ENCODE measurements around the gene CHD3. TPM values are rescaled to one million over a fixed set of nuclear protein-coding genes. Genes with fewer than 3 reads are reported as not detected.

Gene CHD3
- total and polyA plus RNA-seq, 4 donors: 60.9 to 112 (median 76.5) TPM

DNA sequence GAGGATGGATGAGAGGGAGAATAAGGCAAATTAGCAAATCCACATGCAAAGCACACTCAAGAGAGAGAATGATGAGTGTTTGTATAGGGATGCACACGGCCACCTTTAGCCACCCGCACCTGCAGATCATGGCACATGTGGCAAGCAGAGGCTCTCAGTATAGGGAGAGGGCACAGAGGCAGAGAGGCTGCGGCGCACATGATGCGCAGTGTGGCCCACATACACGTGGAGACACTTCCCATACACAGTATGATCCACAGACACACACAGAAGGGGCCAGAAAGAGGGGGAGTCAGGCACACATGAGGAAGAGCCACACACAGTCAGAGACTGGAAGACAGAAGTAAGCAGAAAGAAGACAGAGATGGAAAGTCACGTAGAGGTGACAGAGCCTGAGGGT, 6.5 kb upstream of the CHD3 start:
- H3K4me1 ChIP-seq (ENCODE audit: control insufficient read depth in 5 of 5, insufficient read depth in 5 of 5, low read length in 5 of 5): peaks cover 0 to 39% (median 5%) of the 10 kb centered on the region in 5 donors
- H3K36me3 ChIP-seq (ENCODE audit: control insufficient read depth in 4 of 4, insufficient read depth in 4 of 4, low read length in 4 of 4): peaks cover 0 to 17% (median 12%) of the 10 kb centered on the region in 4 donors
- no peak for ATAC-seq (ENCODE audit: insufficient read depth, low FRiP score)
- no peak overlapping the region for H3K9ac ChIP-seq (ENCODE audit: insufficient read depth in 1 of 2, low read length in 2 of 2)
- 68 to 74% methylated on average over 7 of the region's 7 CpGs for WGBS, 2 donors
- TF ChIP-seq, protein P1, sequence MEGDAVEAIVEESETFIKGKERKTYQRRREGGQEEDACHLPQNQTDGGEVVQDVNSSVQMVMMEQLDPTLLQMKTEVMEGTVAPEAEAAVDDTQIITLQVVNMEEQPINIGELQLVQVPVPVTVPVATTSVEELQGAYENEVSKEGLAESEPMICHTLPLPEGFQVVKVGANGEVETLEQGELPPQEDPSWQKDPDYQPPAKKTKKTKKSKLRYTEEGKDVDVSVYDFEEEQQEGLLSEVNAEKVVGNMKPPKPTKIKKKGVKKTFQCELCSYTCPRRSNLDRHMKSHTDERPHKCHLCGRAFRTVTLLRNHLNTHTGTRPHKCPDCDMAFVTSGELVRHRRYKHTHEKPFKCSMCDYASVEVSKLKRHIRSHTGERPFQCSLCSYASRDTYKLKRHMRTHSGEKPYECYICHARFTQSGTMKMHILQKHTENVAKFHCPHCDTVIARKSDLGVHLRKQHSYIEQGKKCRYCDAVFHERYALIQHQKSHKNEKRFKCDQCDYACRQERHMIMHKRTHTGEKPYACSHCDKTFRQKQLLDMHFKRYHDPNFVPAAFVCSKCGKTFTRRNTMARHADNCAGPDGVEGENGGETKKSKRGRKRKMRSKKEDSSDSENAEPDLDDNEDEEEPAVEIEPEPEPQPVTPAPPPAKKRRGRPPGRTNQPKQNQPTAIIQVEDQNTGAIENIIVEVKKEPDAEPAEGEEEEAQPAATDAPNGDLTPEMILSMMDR (IDR thresholded peaks at IDR 0.05; ENCODE audit: control extremely low read depth, extremely low read depth): no peak
- H3K9me3 ChIP-seq (ENCODE audit: control insufficient read depth in 4 of 4, insufficient read depth in 3 of 4, low read length in 3 of 4): no peaks in the 10 kb centered on the region
- no peak overlapping the region for H3K4me3 ChIP-seq
- H3K27ac ChIP-seq (ENCODE audit: low read depth in 1 of 2, low read length in 1 of 2): peak overlapping the region in 1 of 2 donors; percentile 17
- no peaks in the 10 kb centered on the region for H3K27me3 ChIP-seq (ENCODE audit: control insufficient read depth in 3 of 3, insufficient read depth in 3 of 3, low read length in 2 of 3)
- no peak for DNase-seq

DNA sequence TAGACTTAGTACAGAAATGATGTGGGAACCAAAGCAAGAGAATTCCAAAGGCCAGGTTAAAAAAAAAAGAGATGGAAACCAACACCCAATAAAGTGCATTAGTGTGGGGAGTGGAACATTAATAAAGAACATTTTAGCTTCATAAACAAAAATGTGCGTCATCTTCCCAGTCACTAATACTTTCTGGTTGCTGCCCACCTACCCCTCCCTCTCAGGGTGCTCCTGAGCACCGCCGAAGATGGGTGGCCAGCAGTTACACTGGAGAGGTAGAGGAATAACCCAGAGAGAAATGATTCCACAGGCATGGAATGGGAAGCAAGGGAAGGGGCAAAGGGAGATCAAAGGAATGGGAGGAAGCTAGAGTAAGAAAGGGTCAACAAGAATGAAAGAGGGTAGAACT, 6.0 kb upstream of the CHD3 start:
- DNase-seq: no peak
- H3K27ac ChIP-seq (ENCODE audit: low read depth in 1 of 2, low read length in 1 of 2): peak overlapping the region in 1 of 2 donors; percentile 5

DNA sequence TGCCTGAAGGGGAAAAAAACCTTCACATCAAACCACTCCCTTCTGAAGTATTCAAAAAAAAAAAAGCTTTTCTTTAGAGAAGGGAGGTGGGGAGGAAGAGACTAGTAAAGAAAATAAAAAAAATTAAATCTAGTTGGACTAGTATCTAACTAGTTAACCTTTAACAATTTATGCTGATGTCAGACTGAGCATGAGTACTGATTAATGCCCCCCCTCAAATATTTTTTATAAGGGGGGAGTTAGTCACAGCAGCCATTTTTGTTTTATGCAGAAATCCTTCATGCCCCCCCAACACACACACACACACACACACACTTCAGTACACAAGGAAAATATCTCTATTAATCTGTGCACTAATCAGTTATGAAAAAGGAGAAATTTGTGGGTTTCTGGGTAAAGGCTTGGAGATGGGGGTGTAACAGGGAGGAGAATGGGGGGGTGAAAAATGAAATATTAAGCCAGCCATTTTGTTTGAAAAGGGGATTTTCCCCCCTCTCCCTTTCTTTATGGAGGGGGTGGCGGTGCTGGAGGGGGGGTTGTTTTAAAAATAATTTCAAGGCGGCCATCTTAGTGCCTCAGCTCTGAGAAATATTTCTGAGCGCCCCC, 4.7 kb upstream of the CHD3 start:
- Histone ChIP-seq H3K27ac (ENCODE audit: low read depth in 1 of 2, low read length in 1 of 2) (no peak overlapping the region), H3K27me3 (ENCODE audit: control insufficient read depth in 3 of 3, insufficient read depth in 3 of 3, low read length in 2 of 3) (no peaks in the 10 kb centered on the region), H3K4me1 (ENCODE audit: control insufficient read depth in 5 of 5, insufficient read depth in 5 of 5, low read length in 5 of 5) (peaks cover 9 to 52% (median 14%) of the 10 kb centered on the region in 5 donors), H3K9me3 (ENCODE audit: control insufficient read depth in 4 of 4, insufficient read depth in 3 of 4, low read length in 3 of 4) (no peaks in the 10 kb centered on the region), H3K9ac (ENCODE audit: insufficient read depth in 1 of 2, low read length in 2 of 2) (peak overlapping the region; percentile 8 to 74), H3K36me3 (ENCODE audit: control insufficient read depth in 4 of 4, insufficient read depth in 4 of 4, low read length in 4 of 4) (peaks cover 0 to 17% (median 8%) of the 10 kb centered on the region in 4 donors), H3K4me3 (no peak overlapping the region)
- TF ChIP-seq, protein P1 (IDR thresholded peaks at IDR 0.05; ENCODE audit: control extremely low read depth, extremely low read depth): no peak
- DNase-seq (peak; percentile 65 to 82 (median 78)), ATAC-seq (ENCODE audit: insufficient read depth, low FRiP score) (no peak)
- 0 to 13% methylated on average over 3 of the region's 3 CpGs for WGBS, 2 donors

More for the DNA sequence above, 6.0 kb upstream of the CHD3 start:
- H3K36me3 ChIP-seq (ENCODE audit: control insufficient read depth in 4 of 4, insufficient read depth in 4 of 4, low read length in 4 of 4): peaks cover 0 to 17% (median 11%) of the 10 kb centered on the region in 4 donors
- peaks cover 0 to 40% (median 7%) of the 10 kb centered on the region in 5 donors for H3K4me1 ChIP-seq (ENCODE audit: control insufficient read depth in 5 of 5, insufficient read depth in 5 of 5, low read length in 5 of 5)
- 81 to 91% methylated on average over 3 of the region's 3 CpGs for WGBS, 2 donors
- no peak overlapping the region for H3K4me3 ChIP-seq
- H3K27me3 ChIP-seq (ENCODE audit: control insufficient read depth in 3 of 3, insufficient read depth in 3 of 3, low read length in 2 of 3): no peaks in the 10 kb centered on the region
- TF ChIP-seq, protein P1 (IDR thresholded peaks at IDR 0.05; ENCODE audit: control extremely low read depth, extremely low read depth): no peak
- ATAC-seq (ENCODE audit: insufficient read depth, low FRiP score): no peak
- no peaks in the 10 kb centered on the region for H3K9me3 ChIP-seq (ENCODE audit: control insufficient read depth in 4 of 4, insufficient read depth in 3 of 4, low read length in 3 of 4)
- no peak overlapping the region for H3K9ac ChIP-seq (ENCODE audit: insufficient read depth in 1 of 2, low read length in 2 of 2)

All from lung (tissue), 12 donors.